ENCODE measurements around the gene HPCA. TPM values are rescaled to one million over a fixed set of nuclear protein-coding genes. Genes with fewer than 3 reads are reported as not detected.

The HPCA gene
- total and polyA plus RNA-seq, 2 of the 13 experiments (the other 11 are each of a cell fraction or from before 2014, with no cell fraction given): not detected

- TF ChIP-seq ZNF512 (CRISPR knock-in tag; IDR thresholded peaks at IDR 0.05) (no peak), ZNF788 (CRISPR knock-in tag; IDR thresholded peaks at IDR 0.05; ENCODE audit: borderline replicate concordance) (no peak), ZFP36L2 (CRISPR knock-in tag; IDR thresholded peaks at IDR 0.05) (no peak), PRMT3 (CRISPR knock-in tag; IDR thresholded peaks at IDR 0.05; ENCODE audit: borderline replicate concordance, low read depth) (no peak), ZNF354B (CRISPR knock-in tag; IDR thresholded peaks at IDR 0.05) (no peak), TMF1 (CRISPR knock-in tag; IDR thresholded peaks at IDR 0.05; ENCODE audit: low read depth) (no peak), STAG1 (CRISPR knock-in tag; IDR thresholded peaks at IDR 0.05) (no peak), CREBL2 (CRISPR knock-in tag; IDR thresholded peaks at IDR 0.05; ENCODE audit: borderline replicate concordance) (no peak)
- TF ChIP-seq, protein P1, sequence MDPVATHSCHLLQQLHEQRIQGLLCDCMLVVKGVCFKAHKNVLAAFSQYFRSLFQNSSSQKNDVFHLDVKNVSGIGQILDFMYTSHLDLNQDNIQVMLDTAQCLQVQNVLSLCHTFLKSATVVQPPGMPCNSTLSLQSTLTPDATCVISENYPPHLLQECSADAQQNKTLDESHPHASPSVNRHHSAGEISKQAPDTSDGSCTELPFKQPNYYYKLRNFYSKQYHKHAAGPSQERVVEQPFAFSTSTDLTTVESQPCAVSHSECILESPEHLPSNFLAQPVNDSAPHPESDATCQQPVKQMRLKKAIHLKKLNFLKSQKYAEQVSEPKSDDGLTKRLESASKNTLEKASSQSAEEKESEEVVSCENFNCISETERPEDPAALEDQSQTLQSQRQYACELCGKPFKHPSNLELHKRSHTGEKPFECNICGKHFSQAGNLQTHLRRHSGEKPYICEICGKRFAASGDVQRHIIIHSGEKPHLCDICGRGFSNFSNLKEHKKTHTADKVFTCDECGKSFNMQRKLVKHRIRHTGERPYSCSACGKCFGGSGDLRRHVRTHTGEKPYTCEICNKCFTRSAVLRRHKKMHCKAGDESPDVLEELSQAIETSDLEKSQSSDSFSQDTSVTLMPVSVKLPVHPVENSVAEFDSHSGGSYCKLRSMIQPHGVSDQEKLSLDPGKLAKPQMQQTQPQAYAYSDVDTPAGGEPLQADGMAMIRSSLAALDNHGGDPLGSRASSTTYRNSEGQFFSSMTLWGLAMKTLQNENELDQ (CRISPR knock-in tag; IDR thresholded peaks at IDR 0.05; ENCODE audit: borderline replicate concordance): no peak
Observed at GRCh38 chr1:32872192-32872460, 14.2 kb upstream of the HPCA start (continued).

GRCh38 chr1:32873484-32873883, 12.8 kb upstream of the HPCA start:
- BruUV-seq (replicated peaks): no TSS peak
- Histone ChIP-seq H3K79me2 (ENCODE audit: insufficient read depth, low read length) (no peaks in the 10 kb centered on the region), H3K27ac (ENCODE audit: extremely low read length, insufficient read depth, low read length) (no peak overlapping the region), H3K9ac (ENCODE audit: insufficient read depth, low read depth, low read length) (no peak overlapping the region), H3K4me1 (ENCODE audit: insufficient read depth, low read length) (peaks cover 36% of the 10 kb centered on the region), H3K4me2 (ENCODE audit: low read depth, low read length) (no peak overlapping the region), H3K36me3 (replicated peaks in 1 of 2; ENCODE audit: control insufficient read depth in 1 of 2, insufficient read depth in 2 of 2, low read length in 2 of 2) (no peaks in the 10 kb centered on the region), H3K9me3 (ENCODE audit: low read length) (no peaks in the 10 kb centered on the region), H4K20me1 (ENCODE audit: insufficient read depth, low read length) (peaks cover 5% of the 10 kb centered on the region), H3K27me3 (ENCODE audit: control insufficient read depth in 1 of 2, insufficient read depth in 2 of 2, low read length in 2 of 2) (peaks cover 0 to 28% of the 10 kb centered on the region in 2 experiments; a peak in 3 of 5 replicates), H3K4me3 (replicated peaks in 1 of 3; ENCODE audit: insufficient read depth in 1 of 3, low read depth in 2 of 3, low read length in 3 of 3) (no peak overlapping the region), H2AFZ (ENCODE audit: low read length) (no peak overlapping the region)
- WGBS (ENCODE audit: low lambda C conversion rate): 11% methylated on average over 1 of the region's 5 CpGs
- POLR2A ChIA-PET: no interaction called here
- intact Hi-C loops (cut with micrococcal nuclease; ENCODE audit: unreplicated experiment): loop anchor here (5.0 to 10.0 kb wide), 3 partner anchors 56 to 351 kb away; partner anchors contain the start of genes S100PBP and YARS1
- FAIRE-seq: no peak
- in situ Hi-C loops (cut with HindIII; ENCODE audit: extremely low pct_ligation_motif_present, low pct_unique_long_range_greater_than_20kb): loop anchor here (10.0 kb wide), 1 partner anchor 49 kb away; no protein-coding TSS in a partner anchor
- CTCF ChIA-PET (ENCODE audit: low intra/inter-chr PET ratio, low total read pairs): no interaction called here
- ATAC-seq: no peak
- DNase-seq (ENCODE audit: low spot score): no peak
- TF ChIP-seq PATZ1 (CRISPR knock-in tag; IDR thresholded peaks at IDR 0.05): no peak
- TF ChIP-seq ETV5 (CRISPR knock-in tag; IDR thresholded peaks at IDR 0.05; ENCODE audit: borderline replicate concordance): no peak
- no peak for TF ChIP-seq ZNF235 (CRISPR knock-in tag; IDR thresholded peaks at IDR 0.05; ENCODE audit: borderline replicate concordance)
